ENCODE results near the gene ESPL1. TPM values are rescaled to one million over a fixed set of nuclear protein-coding genes. Genes with fewer than 3 reads are reported as not detected.

The ESPL1 gene
- total RNA-seq = 6.7 and 14.6 TPM in 2 replicates

DNA sequence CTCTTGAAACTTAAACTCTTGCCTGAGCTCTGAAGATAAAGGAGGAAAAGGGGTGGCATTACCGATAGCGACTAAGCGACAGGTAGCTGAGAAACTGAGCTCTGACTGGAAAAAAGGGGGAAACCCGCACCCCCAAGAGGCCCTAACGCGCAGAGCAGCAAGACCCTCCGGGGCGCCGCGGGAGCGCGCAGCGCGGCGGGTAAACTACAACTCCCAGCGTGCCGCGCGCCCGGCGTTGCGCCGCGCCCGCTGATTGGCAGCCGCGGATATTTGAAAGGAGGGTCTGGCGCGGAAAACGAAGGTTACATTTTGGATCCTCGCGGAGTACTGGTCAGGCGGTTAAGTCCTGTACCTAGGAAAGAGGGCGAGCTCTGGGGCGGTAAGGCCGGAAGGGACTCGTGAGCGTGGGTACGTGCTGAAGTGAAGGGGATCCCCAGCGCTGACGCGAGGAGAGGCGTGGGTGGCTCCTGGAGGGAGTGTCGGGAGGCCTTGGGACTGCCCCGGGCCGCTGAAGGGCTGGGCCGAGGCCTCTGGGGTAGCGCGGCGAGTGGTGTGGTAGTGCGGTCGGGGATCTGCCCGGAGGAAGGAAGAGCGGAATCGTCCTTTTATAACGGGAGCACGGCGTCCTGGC is at the start of gene ESPL1:
Gene ESPL1, plus strand, starts transcription at position 301 of the 631 bp plus-strand sequence. CDS start 468 bp downstream, outside the sequence.
- DNase-seq (ENCODE audit: low read depth, low spot score) = no peak

DNA sequence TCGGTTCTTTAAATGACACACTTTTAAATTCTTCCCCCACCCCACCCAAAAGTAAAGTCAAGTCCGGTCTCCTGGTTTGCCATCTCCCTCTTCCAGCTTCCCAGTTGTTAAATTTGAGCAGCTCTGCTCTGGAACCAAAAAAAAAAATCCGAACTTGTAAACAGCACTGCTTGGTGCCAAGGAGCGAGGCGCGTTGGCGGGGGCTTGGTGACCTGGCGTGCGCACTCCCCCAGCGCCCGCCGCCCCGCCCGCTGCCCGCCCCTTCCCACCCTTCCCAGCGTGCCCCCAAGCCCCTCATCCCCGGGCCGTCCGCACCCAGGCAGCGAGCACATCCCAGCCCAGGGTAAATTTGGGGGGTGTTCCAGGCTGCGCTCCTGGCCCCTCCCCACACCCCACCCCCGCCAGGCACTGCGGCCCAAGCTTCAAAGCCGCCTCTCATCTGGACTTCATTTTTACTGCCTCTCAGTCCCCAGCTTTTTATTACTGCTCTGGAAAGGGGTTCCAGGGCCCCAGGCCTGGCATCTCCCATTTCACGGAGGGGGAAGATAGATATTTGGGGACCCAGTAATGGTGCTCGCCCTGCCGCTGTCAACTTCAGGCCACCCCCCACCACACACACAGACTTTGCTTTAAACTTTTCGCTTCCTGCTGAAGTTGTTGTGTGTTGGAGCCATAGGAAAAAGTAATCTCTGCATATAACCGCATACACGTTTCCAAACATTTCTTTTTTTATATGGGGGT is 49.4 kb upstream of the ESPL1 start:
- no peak for DNase-seq (ENCODE audit: low read depth, low spot score)

DNA sequence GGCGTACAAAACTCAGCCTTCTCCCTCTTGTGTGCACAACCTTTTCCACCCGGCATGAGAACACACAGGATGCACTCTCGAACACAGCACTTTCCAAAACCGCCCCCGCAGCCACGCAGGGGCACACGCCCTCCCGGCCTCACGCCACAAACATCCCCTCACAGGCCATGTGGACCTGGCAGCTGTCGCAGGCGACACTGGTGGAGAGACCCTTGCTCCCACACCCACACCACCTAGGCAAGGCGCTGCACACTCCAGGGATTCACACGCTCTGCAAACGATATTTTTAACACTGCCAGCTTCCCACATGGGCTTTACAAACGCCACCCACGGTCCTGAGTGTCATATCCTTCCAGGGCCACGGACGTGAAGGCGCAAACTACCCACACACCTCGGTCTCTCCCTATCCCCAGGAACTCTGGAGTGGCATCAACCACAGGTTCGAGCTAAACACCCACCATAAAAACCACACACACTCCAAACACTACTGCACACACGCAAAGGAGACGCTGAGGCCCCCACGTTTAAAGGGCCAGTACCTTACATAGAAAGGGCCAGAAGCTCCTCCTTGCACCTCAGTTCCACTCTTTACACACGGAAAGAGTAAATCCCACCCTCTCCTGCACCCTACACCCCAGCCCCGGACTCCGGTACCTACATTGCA is 48.7 kb upstream of the ESPL1 start:
- DNase-seq (ENCODE audit: low read depth, low spot score) = no peak

DNA sequence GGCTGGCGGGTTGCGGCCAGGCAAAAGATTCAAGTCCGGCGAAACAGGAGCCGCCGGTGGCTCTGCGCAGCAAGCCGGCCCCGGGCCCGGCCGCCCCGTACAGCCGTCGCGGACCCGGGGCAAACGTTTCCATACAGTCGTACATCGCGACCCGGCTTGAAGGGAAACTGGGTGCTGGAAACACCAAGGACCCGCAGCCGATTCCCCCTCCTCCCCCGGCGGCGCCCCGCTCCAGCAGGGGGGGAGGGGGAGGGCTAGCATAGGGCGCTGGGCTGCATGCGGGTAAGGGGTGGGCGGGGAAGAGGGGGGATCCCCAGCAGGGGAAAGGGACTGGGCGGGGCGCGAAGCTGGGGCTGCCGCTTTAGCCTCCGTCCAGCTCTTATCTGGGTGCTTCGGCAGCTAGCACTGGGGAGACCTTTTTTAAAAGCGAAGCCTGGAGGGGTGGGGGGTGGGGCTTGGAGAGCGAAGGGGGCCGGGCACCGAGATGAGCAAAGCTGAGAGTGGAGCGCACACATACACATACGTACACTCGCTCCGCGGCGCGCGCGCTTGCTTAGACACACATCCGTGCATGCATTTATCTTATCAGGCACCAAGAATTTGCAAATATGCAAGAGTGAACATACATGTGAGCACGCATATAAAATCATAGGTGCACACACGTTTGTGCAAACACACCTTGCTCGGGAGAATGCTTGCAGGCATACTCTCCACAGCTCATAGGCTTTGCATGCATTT is 48.0 kb upstream of the ESPL1 start:
- no peak for DNase-seq (ENCODE audit: low read depth, low spot score)

DNA sequence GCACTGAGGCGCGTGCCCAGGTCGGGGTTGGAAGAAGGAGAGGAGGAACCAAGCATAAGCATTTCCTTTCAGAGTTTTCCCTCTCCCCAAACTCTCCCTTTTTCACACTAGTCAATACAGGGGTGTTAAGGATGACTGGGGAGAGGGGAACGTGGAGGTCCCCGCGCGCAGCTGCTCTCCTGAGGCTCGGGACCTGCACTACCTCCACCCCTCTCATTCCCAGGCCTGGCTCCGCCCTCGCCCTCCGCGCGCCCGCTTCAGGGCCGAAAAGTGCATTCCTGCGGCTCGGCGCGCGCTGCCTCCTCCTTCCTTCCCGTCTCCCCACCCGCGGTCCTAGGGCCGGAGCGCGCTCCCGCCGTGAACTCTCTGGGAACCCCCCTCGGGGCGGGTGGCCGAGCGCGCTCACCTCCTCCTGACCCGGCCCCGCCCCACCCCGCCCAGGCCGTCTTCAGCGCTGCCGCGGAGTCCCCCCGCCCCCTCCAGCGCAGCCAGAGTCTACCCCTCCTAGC is 47.4 kb upstream of the ESPL1 start:
- peak; percentile 60 for DNase-seq (ENCODE audit: low read depth, low spot score)

DNA sequence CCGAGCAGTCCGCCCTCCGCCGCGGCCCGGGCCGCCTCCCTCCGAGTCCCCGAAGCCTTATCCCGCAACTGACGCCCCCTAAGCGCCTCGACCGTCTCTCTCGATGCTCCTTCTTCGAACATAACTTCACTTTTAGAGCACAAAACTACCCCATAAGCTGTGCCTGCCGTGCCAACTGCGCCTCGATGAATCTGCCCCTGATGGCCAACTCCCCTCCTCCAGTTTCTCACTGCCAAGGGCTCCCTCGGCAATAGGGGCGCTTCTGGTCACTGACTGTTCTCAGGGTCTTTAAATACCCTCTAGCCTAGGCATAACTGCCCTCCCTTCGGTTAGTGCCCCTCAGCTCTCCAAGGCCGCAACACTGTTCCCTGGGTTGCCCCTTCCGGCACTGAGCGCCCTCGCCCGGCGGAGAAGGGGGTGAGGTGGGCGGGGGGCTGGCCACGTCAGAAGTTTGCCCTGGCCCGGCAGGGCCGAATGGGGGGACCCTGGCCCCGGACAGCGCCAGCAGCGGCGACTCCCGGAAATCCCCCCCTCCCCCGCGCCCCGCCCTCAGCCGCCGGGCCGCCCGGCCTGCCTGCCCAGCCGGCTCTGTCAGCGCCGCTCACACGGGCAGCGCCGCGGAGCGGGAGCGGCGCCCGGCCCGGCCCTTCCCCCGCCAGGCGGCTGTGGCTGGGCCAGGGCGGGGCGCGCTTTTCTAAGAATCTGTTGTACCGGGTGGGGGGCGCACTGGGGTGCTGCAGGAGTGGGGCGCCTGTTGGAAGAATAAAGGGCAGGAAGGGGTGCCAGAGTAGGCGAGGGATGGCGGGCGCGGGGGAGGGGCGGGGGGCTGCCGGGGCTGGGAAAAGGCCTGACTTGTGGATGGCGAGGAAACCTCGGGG is 46.7 kb upstream of the ESPL1 start:
- no peak for DNase-seq (ENCODE audit: low read depth, low spot score)

DNA sequence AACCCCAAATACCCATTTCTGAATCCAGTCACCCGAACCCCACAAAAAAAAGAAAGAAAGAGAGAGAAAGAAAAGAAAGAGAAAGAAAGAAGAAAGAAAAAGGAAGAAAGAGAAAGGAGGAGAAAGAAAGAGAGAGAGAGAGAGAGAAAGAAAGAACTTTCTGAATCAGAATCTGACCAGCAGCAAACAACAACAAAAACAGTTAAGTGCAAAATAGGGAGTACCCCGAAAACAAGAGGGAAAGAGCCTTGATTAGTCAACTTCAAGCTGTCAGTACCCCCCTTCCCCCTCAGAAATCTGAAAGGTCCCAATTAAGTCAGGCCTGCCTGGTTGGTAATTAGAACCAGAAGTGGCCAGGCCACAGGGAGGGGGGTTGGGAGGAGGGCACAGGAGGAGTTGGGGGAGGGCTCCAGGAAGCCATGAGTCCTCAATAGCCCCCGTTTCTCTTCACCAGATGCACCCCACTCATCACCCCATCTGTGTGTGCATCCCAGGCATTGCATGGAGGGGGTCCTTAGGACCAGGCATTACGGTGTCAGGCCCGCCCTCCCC is 45.9 kb upstream of the ESPL1 start:
- no peak for DNase-seq (ENCODE audit: low read depth, low spot score)

DNA sequence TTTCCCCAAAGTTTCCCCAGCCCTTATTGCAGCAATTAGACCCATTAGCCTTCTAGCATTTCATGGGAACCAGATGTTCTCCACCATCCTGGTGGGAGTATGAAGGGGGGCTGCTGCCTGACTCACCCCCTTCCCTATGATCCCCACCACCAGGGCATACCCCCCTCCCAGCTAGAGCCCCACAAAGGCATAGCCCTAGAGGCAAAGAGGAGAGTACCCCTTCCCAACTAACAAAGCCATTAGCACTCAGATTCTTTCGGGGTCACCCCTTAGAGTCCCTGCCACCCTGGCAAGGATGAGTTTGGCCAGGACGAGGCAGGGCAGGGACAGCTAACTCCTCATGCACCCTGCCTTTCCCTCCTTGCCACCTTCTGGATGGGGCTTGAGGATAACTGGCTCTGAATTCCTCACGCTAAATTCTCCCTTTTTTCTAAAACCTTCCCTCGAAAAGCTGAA is 45.3 kb upstream of the ESPL1 start:
- no peak for DNase-seq (ENCODE audit: low read depth, low spot score)

DNA sequence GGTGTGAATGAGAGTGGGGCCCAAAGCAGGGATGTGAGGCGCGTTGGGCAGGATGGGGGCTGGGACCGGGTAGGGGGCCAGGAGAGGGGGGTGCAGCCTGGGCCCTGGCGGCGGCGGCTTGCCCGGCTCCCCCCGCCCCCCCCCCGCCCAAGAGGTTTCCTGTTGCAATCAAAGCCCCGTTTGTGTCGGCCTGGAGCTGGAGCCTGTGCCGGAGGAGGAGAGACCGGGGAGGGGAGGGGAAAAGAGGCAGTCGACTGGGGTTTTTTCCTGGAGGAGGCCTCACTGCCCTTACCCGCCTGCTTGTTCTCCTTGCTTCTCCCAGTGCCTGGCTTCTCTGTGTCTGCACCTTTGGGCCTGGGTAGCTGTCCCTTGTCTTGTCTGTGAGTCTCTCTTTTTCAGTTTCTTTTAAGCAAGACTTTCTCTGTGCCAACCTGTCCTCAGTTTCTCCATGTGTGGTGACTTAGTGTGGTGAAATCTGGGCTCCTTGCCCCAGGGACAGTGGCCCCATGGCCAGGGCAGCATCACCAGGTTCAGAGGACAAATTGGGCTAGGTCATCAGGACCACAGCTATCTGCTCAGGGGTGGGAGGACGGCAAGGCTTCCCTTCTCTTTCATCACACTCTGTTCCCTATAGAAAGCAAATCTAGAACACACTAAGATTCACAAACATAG is 44.6 kb upstream of the ESPL1 start:
- DNase-seq (ENCODE audit: low read depth, low spot score) = no peak

DNA sequence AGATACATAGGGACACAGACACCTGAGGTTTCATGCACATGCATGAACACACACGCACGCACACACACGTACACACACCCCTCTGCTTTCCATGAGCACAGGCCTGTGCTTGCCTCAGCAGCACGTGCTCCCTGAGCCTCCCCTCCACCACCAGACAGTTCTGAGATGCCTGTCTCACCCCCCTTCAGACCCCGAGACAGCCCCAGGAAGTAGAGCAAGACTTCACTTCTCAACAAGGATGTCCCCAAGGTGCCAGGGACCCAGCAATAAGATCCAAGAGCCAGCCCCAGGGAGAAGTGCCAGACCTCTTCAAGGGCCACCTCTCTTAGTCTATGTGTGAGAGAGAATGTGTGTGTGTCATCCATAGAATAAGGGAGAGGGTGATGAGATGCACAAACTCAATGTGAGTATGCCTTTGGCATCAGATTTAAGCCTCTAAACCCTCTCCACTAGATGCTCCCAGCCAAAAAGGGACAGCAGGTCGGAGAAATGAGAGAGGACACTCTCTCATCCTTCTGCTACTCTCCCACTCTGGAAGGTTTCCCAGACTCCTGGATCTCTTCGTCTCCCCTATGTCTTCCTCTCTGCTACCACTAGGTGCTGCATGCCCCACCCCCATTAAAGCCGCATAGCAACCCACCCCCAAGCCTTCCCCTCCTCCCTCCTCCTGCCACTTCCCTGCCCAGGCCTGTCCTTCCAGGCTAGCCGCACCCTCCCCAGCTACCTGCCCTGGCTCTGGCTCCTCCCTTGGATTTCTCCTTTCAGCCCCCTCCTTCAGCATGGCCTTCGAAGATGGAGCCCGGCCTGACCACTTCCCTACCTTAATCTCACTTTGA is 43.8 kb upstream of the ESPL1 start:
- DNase-seq (ENCODE audit: low read depth, low spot score) = no peak

DNA sequence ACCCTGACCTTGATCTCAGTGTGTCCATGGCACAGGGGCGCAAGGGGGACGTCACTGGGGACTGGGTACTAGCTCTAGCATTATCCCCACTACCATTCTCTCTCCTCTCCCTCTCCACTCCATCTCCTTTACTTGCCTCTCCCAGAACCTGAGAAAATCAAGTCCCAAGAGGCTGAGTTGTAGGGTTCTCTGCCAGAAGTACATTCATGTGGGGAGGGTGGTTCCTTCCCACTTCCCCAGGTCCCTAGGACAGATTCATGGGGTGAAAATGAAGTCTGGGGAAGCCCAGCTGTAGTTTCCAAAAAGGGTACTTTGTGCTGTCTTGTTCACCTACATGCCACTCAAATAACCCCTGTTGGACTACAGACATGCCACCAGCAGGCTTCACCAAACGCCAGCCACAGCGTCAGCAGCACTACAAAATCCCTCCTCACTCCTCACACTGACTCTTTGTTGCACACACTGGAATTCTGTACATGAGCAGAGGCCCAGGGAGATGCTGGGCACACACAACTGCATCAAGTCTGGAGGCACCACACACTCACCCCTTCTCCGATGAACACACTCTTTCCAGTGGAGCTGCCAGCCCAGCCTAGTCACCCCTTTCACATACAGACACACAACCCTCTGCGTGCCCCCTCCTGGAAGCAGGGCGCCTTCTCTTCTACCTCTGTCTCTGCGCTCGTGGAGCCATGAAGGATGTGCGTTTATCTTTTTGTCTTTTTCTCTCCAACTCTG is 43.0 kb upstream of the ESPL1 start:
- no peak for DNase-seq (ENCODE audit: low read depth, low spot score)

DNA sequence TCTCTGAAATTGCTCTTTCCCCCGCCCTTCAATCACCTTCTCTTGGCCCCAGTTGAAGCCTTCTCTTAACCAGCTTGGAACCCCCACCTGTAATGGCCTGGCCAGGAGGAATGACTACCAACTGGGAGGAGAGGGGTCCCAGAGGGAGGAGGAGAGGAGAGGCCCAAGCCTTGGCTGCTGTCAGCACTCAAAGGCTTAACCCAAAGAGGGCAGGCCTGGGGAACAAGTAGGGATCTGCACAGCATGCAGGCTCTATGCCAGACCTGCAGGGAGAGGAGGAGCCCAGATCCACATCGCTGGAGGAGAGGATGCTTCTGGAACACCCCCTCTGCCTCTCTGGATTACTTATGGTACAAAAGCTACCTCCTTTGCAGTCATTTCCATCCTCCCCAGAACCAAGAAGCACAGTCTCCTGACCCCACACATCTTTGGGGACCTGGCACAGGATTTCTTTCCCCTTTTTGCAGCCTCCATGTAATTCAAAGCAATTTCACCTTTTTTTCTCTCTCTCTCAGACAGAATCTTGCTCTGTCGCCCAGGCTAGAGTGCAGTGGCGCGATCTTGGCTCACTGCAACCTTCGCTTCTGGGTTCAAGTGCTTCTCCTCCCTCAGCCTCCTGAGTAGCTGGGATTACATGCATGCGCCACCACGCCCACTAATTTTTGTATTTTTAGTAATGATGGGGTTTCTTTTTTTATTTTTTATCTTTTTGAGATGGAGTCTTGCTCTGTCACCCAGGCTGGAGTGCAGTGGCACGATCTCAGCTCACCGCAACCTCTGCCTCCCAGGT is 42.3 kb upstream of the ESPL1 start:
- no peak for DNase-seq (ENCODE audit: low read depth, low spot score)

DNA sequence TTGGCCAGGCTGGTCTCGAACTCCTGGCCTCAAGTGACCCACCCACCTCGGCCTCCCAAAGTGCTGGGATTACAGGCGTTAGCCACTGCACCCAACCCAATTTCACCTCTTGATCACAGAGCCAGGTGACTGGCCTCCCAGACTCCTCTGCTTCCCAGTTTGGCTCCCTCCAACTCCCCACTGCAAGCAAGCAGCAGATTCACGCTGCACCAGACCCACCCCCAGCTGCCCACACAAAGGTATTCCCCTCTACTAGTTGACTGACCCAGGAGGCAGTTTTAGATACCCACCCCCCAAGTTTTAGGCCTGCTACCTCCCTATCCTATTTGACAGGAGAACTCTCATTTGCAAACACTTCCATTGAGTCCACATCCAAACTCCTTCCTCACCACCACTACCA is 41.3 kb upstream of the ESPL1 start:
- no peak for DNase-seq (ENCODE audit: low read depth, low spot score)

DNA sequence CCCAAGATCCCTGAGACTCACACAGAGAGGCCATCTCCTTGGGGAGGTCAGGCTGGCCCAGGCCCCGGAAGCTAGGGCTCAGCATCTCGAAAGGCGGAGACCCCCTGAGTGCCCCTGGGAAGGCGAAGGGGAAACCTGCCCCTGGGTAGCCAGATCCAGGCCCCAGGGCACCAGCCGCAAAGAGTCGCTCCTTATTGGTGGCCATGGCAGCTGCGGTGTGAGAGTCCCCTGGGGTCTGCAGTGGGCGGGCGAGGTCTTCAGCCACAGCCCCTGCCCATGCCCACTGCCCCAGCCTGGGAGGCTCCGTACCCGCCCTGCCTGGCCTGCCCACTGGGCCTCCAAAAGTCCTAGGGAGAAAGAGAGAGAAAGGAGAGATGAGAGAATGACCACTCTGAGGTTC is 40.8 kb upstream of the ESPL1 start:
- DNase-seq (ENCODE audit: low read depth, low spot score) = no peak

DNA sequence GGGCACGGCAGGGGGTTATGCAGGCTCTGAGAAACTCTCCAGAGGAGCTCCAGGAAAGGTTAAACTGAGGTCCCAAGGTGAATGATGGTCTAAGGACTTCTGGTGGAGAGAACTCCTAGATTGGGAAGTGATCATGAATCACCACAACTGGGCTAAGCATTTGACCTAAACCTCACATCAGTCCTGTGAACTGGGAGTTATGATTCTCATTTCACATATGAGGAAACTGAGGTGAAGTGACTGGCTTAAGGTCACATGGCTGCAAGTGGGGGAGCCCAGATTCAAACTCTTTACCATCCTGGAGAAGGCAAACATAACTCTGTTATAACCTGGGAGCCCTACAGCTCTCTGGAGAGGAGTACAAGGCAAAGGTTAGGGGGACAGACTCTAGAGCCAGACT is 40.3 kb upstream of the ESPL1 start:
- DNase-seq (ENCODE audit: low read depth, low spot score) = no peak

DNA sequence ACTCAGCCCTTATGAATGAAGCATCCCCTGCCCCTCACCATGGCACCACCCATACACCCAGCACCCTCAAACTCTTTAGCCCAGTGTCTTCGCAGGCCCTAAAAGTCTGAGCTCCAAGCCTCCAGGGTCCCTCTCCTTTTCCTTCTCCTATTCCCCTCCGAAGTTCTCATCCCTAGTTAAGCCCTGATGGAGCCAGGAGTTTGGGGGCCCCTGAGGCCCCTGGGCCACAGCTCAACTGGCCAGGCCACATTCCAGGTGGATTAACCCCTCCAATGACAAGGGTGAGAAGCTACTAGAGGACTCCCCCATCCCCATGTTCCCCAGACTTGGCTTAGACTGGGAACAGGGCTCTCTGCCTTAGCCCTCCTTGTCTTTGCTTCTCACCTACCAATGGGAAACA is 38.6 kb upstream of the ESPL1 start:
- DNase-seq (ENCODE audit: low read depth, low spot score) = no peak

DNA sequence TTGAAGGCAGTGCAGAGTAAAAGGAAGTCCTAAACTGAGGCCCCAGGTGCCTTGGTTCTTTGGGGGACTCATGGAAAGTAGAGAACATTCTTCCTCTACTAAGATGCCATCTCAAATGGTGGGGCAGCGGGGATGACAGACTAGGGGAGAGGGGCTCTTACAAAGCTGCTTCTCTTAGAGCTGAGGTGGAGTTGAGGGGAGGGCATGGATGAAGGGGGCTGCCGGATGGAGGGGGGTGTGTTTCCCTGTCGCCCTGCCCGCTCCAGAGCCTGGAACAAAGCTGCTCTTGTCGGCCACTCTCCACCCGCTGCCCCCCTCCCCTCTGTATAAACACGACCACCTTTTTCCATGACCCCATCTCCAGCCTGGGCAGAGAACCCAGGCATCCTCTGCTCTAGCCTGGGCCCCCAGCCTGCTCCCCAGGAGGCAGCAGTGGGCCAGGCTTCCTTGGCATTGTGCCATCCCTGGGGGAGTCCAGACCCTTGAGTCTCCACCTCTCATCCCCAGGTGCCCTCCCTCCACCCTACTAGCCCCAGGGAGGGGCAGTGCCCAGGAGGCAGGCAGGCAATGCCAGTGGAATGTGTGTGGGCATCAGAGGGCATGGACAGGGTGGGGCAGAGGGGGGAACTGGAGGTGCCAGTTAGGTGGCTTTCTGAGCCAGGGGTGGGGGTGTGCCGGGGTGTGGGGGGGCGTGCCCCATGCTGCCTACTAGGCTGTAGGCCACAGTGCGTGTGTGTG is 37.8 kb upstream of the ESPL1 start:
- DNase-seq (ENCODE audit: low read depth, low spot score) = no peak
